ENCODE measurements around the gene ARHGAP6.

Gene ARHGAP6

DNA sequence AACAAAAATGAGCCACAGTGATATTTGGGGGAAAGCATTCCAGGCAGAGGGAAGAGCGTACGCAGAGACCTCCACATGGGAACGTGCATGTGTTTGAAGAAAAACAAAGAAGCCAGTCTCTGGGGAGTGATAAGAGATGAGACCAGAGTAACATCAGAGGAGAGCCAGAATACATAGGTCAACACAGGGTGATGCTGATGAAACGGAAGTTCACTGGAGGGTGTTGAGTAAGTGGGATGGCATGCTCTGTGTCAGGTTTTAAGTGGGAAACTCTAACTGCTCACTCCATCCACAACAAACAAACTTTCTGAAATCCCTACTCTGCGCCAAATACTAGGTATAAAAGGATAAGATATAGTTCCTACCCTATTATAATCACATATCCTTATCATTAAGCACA, 110.0 kb downstream of the ARHGAP6 start:
- no peak for ATAC-seq
- TF ChIP-seq ARNTL (CRISPR knock-in tag; IDR thresholded peaks at IDR 0.05; ENCODE audit: borderline replicate concordance, low read depth) (no peak), ZFP30 (CRISPR knock-in tag; IDR thresholded peaks at IDR 0.05) (no peak), SNAI2 (CRISPR knock-in tag; IDR thresholded peaks at IDR 0.05) (no peak), ZNF8 (CRISPR knock-in tag; IDR thresholded peaks at IDR 0.05) (no peak), CSDC2 (CRISPR knock-in tag; IDR thresholded peaks at IDR 0.05) (no peak), TOX (CRISPR knock-in tag; IDR thresholded peaks at IDR 0.05; ENCODE audit: borderline replicate concordance) (no peak), TCF4 (CRISPR knock-in tag; IDR thresholded peaks at IDR 0.05; ENCODE audit: borderline replicate concordance) (no peak), GLIS3 (CRISPR knock-in tag; IDR thresholded peaks at IDR 0.05) (no peak), POU6F1 (CRISPR knock-in tag; IDR thresholded peaks at IDR 0.05; ENCODE audit: borderline replicate concordance, low read depth) (no peak), ZC3H10 (CRISPR knock-in tag; IDR thresholded peaks at IDR 0.05) (no peak), PPARA (CRISPR knock-in tag; IDR thresholded peaks at IDR 0.05; ENCODE audit: borderline replicate concordance) (no peak), PATZ1 (CRISPR knock-in tag; IDR thresholded peaks at IDR 0.05; ENCODE audit: borderline replicate concordance) (no peak)

DNA sequence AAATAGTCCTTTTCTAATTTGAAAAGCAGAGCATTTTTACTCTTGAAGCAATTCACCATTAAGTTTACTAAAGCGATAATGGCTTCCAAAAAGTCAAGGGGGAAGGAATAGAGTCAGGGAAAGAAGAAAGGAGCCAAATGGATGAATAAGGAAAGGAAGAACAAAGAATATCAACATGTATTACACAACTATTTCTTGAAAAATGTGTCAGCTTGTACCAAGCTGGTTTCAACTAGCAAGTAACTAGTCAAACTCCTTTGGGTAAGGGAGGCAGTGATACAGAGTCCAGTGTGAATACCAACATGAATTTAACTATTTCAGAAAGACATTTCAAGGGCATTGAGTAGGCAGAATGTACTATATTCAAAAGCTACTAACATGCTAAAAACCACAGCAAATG, 112.1 kb downstream of the ARHGAP6 start:
- TF ChIP-seq ZNF70 (CRISPR knock-in tag; IDR thresholded peaks at IDR 0.05) (no peak), TSHZ2 (CRISPR knock-in tag; IDR thresholded peaks at IDR 0.05) (no peak), ZFP30 (CRISPR knock-in tag; IDR thresholded peaks at IDR 0.05) (no peak), ESRRG (CRISPR knock-in tag; IDR thresholded peaks at IDR 0.05) (no peak), RARB (CRISPR knock-in tag; IDR thresholded peaks at IDR 0.05) (no peak), ARNTL (CRISPR knock-in tag; IDR thresholded peaks at IDR 0.05; ENCODE audit: borderline replicate concordance, low read depth) (no peak)
- no peak for ATAC-seq

GRCh38 chrX:11551151-11551550, 114.6 kb downstream of the ARHGAP6 start:
- no peak for TF ChIP-seq ZNF565 (CRISPR knock-in tag; conservative IDR thresholded peaks at IDR 0.05; ENCODE audit: low read depth)
- TF ChIP-seq SNAI2 (CRISPR knock-in tag; IDR thresholded peaks at IDR 0.05): no peak
- TF ChIP-seq ZFP30 (CRISPR knock-in tag; IDR thresholded peaks at IDR 0.05): no peak
- no peak for ATAC-seq

DNA sequence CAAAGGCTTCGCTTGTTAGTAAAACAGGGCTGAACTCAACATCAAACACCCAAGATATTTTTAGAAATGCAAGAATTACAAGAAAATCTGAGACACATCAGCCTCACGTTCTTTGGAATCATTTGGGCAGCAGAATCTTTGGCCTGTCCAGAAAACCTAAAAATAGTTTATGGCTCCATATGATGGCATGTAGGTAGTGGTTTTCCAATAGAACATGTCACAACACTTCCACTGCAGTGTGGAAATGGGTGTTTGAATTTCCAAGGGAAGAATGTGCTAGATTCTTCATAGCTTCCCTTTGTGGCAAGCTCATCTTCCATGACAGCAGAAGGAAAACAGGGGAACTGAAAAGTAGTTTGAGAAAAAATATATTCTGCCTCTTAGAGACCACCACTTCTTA, 118.8 kb downstream of the ARHGAP6 start:
- ATAC-seq: no peak
- TF ChIP-seq ISL1 (CRISPR knock-in tag; IDR thresholded peaks at IDR 0.05): no peak
- TF ChIP-seq SNAI2 (CRISPR knock-in tag; IDR thresholded peaks at IDR 0.05): no peak
- TF ChIP-seq ZC3H10 (CRISPR knock-in tag; IDR thresholded peaks at IDR 0.05): no peak
- TF ChIP-seq PATZ1 (CRISPR knock-in tag; IDR thresholded peaks at IDR 0.05; ENCODE audit: borderline replicate concordance): no peak
- no peak for TF ChIP-seq ZFP3 (CRISPR knock-in tag; IDR thresholded peaks at IDR 0.05)
- TF ChIP-seq ZNF565 (CRISPR knock-in tag; conservative IDR thresholded peaks at IDR 0.05; ENCODE audit: low read depth): no peak
- TF ChIP-seq CSDC2 (CRISPR knock-in tag; IDR thresholded peaks at IDR 0.05): no peak
- no peak for TF ChIP-seq PPARA (CRISPR knock-in tag; IDR thresholded peaks at IDR 0.05; ENCODE audit: borderline replicate concordance)
- TF ChIP-seq ARNTL (CRISPR knock-in tag; IDR thresholded peaks at IDR 0.05; ENCODE audit: borderline replicate concordance, low read depth): no peak
- TF ChIP-seq TOX (CRISPR knock-in tag; IDR thresholded peaks at IDR 0.05; ENCODE audit: borderline replicate concordance): no peak
- no peak for TF ChIP-seq CREB5 (CRISPR knock-in tag; IDR thresholded peaks at IDR 0.05; ENCODE audit: low read depth)
- TF ChIP-seq RARB (CRISPR knock-in tag; IDR thresholded peaks at IDR 0.05): no peak
- TF ChIP-seq, protein P1, sequence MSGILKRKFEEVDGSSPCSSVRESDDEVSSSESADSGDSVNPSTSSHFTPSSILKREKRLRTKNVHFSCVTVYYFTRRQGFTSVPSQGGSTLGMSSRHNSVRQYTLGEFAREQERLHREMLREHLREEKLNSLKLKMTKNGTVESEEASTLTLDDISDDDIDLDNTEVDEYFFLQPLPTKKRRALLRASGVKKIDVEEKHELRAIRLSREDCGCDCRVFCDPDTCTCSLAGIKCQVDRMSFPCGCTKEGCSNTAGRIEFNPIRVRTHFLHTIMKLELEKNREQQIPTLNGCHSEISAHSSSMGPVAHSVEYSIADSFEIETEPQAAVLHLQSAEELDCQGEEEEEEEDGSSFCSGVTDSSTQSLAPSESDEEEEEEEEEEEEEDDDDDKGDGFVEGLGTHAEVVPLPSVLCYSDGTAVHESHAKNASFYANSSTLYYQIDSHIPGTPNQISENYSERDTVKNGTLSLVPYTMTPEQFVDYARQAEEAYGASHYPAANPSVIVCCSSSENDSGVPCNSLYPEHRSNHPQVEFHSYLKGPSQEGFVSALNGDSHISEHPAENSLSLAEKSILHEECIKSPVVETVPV (CRISPR knock-in tag; IDR thresholded peaks at IDR 0.05): no peak
- no peak for TF ChIP-seq OSR1 (CRISPR knock-in tag; IDR thresholded peaks at IDR 0.05)
- no peak for TF ChIP-seq ZNF8 (CRISPR knock-in tag; IDR thresholded peaks at IDR 0.05)
- TF ChIP-seq BACH2 (CRISPR knock-in tag; IDR thresholded peaks at IDR 0.05; ENCODE audit: borderline replicate concordance): no peak
